Nephron (organoid): Measurements from ENCODE around the gene VEGFA.
A peak's percentile ranks its signal among the peaks of the same experiment; 100 is the strongest.

Source experiments
- H3K27ac Mint-ChIP-seq, 3 experiments: 2 replicates each; pipeline ENCODE4 v1.8.0; 2020; ENCODE audit warnings: mixed read lengths in 3 of 3, mild to moderate bottlenecking in 2 of 3, moderate library complexity in 1 of 3
- H3K27me3 Mint-ChIP-seq: 2 replicates; pipeline ENCODE4 v1.8.0; 2021; ENCODE audit warnings: low read depth, mild to moderate bottlenecking, moderate library complexity, mixed read lengths
- H3K36me3 Mint-ChIP-seq: 2 replicates; pipeline ENCODE4 v1.8.0; 2020; ENCODE audit warnings: low read depth, mixed read lengths
- H3K4me1 Mint-ChIP-seq: 2 replicates; pipeline ENCODE4 v1.8.0; 2020; ENCODE audit warnings: mixed read lengths
- H3K4me3 Mint-ChIP-seq, 3 experiments: 2 replicates each; pipeline ENCODE4 v1.8.0; 2020; ENCODE audit warnings: mild to moderate bottlenecking in 3 of 3, mixed read lengths in 3 of 3, moderate library complexity in 2 of 3
- H3K9me3 Mint-ChIP-seq: 2 replicates; pipeline ENCODE4 v1.8.0; 2020; ENCODE audit warnings: mixed read lengths
- CTCF ChIP-seq, 3 experiments: fragments of 200-600 bp; sonication (generic); IDR thresholded peaks; one replicate each; pipeline ENCODE4 v1.5.0; 2021; ENCODE audit warnings: antibody characterized with exemption in 3 of 3; ENCODE audit not compliant: unreplicated experiment in 3 of 3

The VEGFA gene

GRCh38 chr6:43768983-43769525 is 957 bp upstream of the VEGFA start:
- Mint-ChIP-seq H3K36me3 (peaks cover 19% of the 10 kb centered on the region), H3K4me3 (peak overlapping the region; percentile 93 to 99 (median 99)), H3K4me1 (peaks cover 40% of the 10 kb centered on the region), H3K27ac (peak overlapping the region; percentile 93 to 97 (median 96)), H3K27me3 (peaks cover 8% of the 10 kb centered on the region), H3K9me3 (no peaks in the 10 kb centered on the region)
- no peak for TF ChIP-seq CTCF (IDR thresholded peaks at IDR 0.05; ENCODE audit: unreplicated experiment in 3 of 3)

- no peak for TF ChIP-seq CTCF (IDR thresholded peaks at IDR 0.05; ENCODE audit: unreplicated experiment in 3 of 3)
- Mint-ChIP-seq H3K27me3 (peaks cover 13% of the 10 kb centered on the region), H3K27ac (peak overlapping the region; percentile 93 to 97 (median 96)), H3K9me3 (no peaks in the 10 kb centered on the region), H3K4me3 (peak overlapping the region; percentile 93 to 99 (median 99)), H3K4me1 (peaks cover 51% of the 10 kb centered on the region), H3K36me3 (peaks cover 23% of the 10 kb centered on the region)
Measured at GRCh38 chr6:43770372-43771209, 580 bp downstream of the VEGFA start.

- peaks cover 26% of the 10 kb centered on the region for H3K36me3 Mint-ChIP-seq
- peak overlapping the region in 1 of 3 experiments; percentile 38 for H3K27ac Mint-ChIP-seq
- H3K9me3 Mint-ChIP-seq = no peaks in the 10 kb centered on the region
- peaks cover 13% of the 10 kb centered on the region for H3K27me3 Mint-ChIP-seq
- H3K4me1 Mint-ChIP-seq = peaks cover 50% of the 10 kb centered on the region
- peak overlapping the region; percentile 81 to 99 (median 93) for H3K4me3 Mint-ChIP-seq
- no peak for TF ChIP-seq CTCF (IDR thresholded peaks at IDR 0.05; ENCODE audit: unreplicated experiment in 3 of 3)
Measured at GRCh38 chr6:43771210-43771857, 1.3 kb downstream of the VEGFA start.

- peak overlapping the region; percentile 95 to 99 (median 96) for H3K4me3 Mint-ChIP-seq
- H3K27me3 Mint-ChIP-seq = peaks cover 8% of the 10 kb centered on the region
- no peak for TF ChIP-seq CTCF (IDR thresholded peaks at IDR 0.05; ENCODE audit: unreplicated experiment in 3 of 3)
Measured at GRCh38 chr6:43771858-43772680, 2.1 kb downstream of the VEGFA start.

GRCh38 chr6:43772681-43773049 is 2.7 kb downstream of the VEGFA start:
- peaks cover 54% of the 10 kb centered on the region for H3K4me1 Mint-ChIP-seq
- no peak for TF ChIP-seq CTCF (IDR thresholded peaks at IDR 0.05; ENCODE audit: unreplicated experiment in 3 of 3)
- peak overlapping the region; percentile 95 to 96 (median 95) for H3K4me3 Mint-ChIP-seq
- no peaks in the 10 kb centered on the region for H3K9me3 Mint-ChIP-seq
- H3K27me3 Mint-ChIP-seq = peaks cover 8% of the 10 kb centered on the region
- H3K27ac Mint-ChIP-seq = peak overlapping the region; percentile 86 to 92 (median 91)
- peaks cover 37% of the 10 kb centered on the region for H3K36me3 Mint-ChIP-seq

More at GRCh38 chr6:43771858-43772680, 2.1 kb downstream of the VEGFA start:
- H3K4me1 Mint-ChIP-seq = peaks cover 51% of the 10 kb centered on the region
- H3K9me3 Mint-ChIP-seq = no peaks in the 10 kb centered on the region
- H3K27ac Mint-ChIP-seq = peak overlapping the region; percentile 86 to 92 (median 91)
- peaks cover 33% of the 10 kb centered on the region for H3K36me3 Mint-ChIP-seq
